HepG2 (cell line): Measurements from ENCODE around the gene NYNRIN. TPM values are rescaled to one million over a fixed set of nuclear protein-coding genes. Genes with fewer than 3 reads are reported as not detected.

Experiments
- CC2D1A ChIP-seq: sonication (generic); formaldehyde crosslinking; IDR thresholded peaks from 2 replicates; pipeline ENCODE4 v1.8.1; 2023; ENCODE audit warnings: mild to moderate bottlenecking, missing genetic modification reagents
- CCAR2 ChIP-seq: fragments of 200-400 bp; formaldehyde crosslinking; optimal IDR thresholded peaks from 2 replicates; pipeline ENCODE3; 2018; ENCODE audit warnings: low read depth, mild to moderate bottlenecking, low read length, moderate library complexity
- MED13 ChIP-seq: sonication (generic); formaldehyde crosslinking; IDR thresholded peaks from 2 replicates; pipeline ENCODE4 v1.5.0; 2020; ENCODE audit warnings: missing genetic modification reagents
- NR2F1 ChIP-seq, 2 experiments: fragments of 450-650 bp in 1 of 2; formaldehyde crosslinking in 1 of 2; IDR thresholded peaks; 2 replicates each; pipeline versions ENCODE4 v1.5.0 to v1.6.1; 2016 to 2020; ENCODE audit warnings: mild to moderate bottlenecking in 1 of 2, missing compliant biosample characterization in 1 of 2, missing genetic modification reagents in 1 of 2, moderate library complexity in 1 of 2
- SATB2 ChIP-seq: sonication (generic); formaldehyde crosslinking; IDR thresholded peaks from 2 replicates; pipeline ENCODE4 v1.5.0; 2020; ENCODE audit warnings: missing genetic modification reagents
- SIX1 ChIP-seq: sonication (generic); formaldehyde crosslinking; IDR thresholded peaks from 2 replicates; pipeline ENCODE4 v1.4.0; 2020; ENCODE audit warnings: missing genetic modification reagents, borderline replicate concordance
- SOX5 ChIP-seq: IDR thresholded peaks from 2 replicates; pipeline ENCODE4 v1.6.1; 2016; ENCODE audit warnings: borderline replicate concordance
- TRIM24 ChIP-seq: sonication (generic); formaldehyde crosslinking; IDR thresholded peaks from 2 replicates; pipeline ENCODE4 v1.8.0; 2022; ENCODE audit warnings: mild to moderate bottlenecking, missing genetic modification reagents
- ZMYM2 ChIP-seq: sonication (generic); formaldehyde crosslinking; IDR thresholded peaks from 2 replicates; pipeline ENCODE4 v1.8.0; 2022; ENCODE audit warnings: mild to moderate bottlenecking, missing genetic modification reagents
- ZNF121 ChIP-seq: sonication (generic); formaldehyde crosslinking; IDR thresholded peaks from 2 replicates; pipeline ENCODE4 v1.5.0; 2020; ENCODE audit warnings: mild to moderate bottlenecking, missing genetic modification reagents
- ZNF235 ChIP-seq: sonication (generic); formaldehyde crosslinking; IDR thresholded peaks from 2 replicates; pipeline ENCODE4 v1.8.1; 2023; ENCODE audit warnings: mild to moderate bottlenecking, missing genetic modification reagents, borderline replicate concordance
- ZNF33A ChIP-seq: sonication (generic); formaldehyde crosslinking; IDR thresholded peaks from 2 replicates; pipeline ENCODE4 v1.5.1; 2020; ENCODE audit warnings: missing genetic modification reagents, mild to moderate bottlenecking, moderate library complexity, borderline replicate concordance
- ZNF430 ChIP-seq: sonication (generic); formaldehyde crosslinking; IDR thresholded peaks from 2 replicates; pipeline ENCODE4 v1.9.0; 2021; ENCODE audit warnings: mild to moderate bottlenecking, missing genetic modification reagents
- ZNF670 ChIP-seq: sonication (generic); formaldehyde crosslinking; IDR thresholded peaks from 2 replicates; pipeline ENCODE4 v1.8.0; 2022; ENCODE audit warnings: mild to moderate bottlenecking, missing genetic modification reagents, borderline replicate concordance
- ZNF747 ChIP-seq: sonication (generic); formaldehyde crosslinking; IDR thresholded peaks from 2 replicates; pipeline ENCODE4 v1.8.1; 2023; ENCODE audit warnings: missing genetic modification reagents, mild to moderate bottlenecking, borderline replicate concordance
- ZNF766 ChIP-seq: sonication (generic); formaldehyde crosslinking; IDR thresholded peaks from 2 replicates; pipeline ENCODE4 v1.5.0; 2020; ENCODE audit warnings: missing genetic modification reagents, borderline replicate concordance
- ZNF83 ChIP-seq: sonication (generic); formaldehyde crosslinking; IDR thresholded peaks from 2 replicates; pipeline ENCODE4 v1.4.0; 2020; ENCODE audit warnings: missing genetic modification reagents, mild to moderate bottlenecking, borderline replicate concordance
- polyA plus RNA-seq, 8 experiments: library from polyadenylated mRNA; depleted of rRNA in 3 of 8; stranded (reverse) in 7 of 8; unstranded in 1 of 8; fragments of >200 nt; fragmentation: Illumina TruSeq in 4 of 8; extraction: Trizol in 4 of 8; gene quantifications; 2 replicates each; pipeline versions ENCODE4 v1.2.1 to v1.2.3, GENCODE V29; 2011 to 2016; ENCODE audit warnings: low read depth in 4 of 8, missing spikeins in 1 of 8, mixed read lengths in 1 of 8; ENCODE audit not compliant: insufficient read depth in 1 of 8
- total RNA-seq, 5 experiments: library from RNA; depleted of rRNA; stranded (reverse); fragments of >200 nt; fragmentation: Illumina TruSeq; extraction: Trizol; gene quantifications; 2 replicates each; pipeline ENCODE4 v1.2.3, GENCODE V29; 2016; ENCODE audit warnings: low read depth in 1 of 5
- TF ChIP-seq, protein P1 (sequence below): sonication (generic); formaldehyde crosslinking; IDR thresholded peaks from 2 replicates; pipeline ENCODE4 v1.4.0; 2020; ENCODE audit warnings: mild to moderate bottlenecking, missing genetic modification reagents, borderline replicate concordance
- TF ChIP-seq, protein P2 (sequence below): IDR thresholded peaks from 2 replicates; pipeline ENCODE4 v1.6.1; 2012; ENCODE audit warnings: inconsistent platforms
- TF ChIP-seq, protein P3 (sequence below): sonication (generic); formaldehyde crosslinking; IDR thresholded peaks from 2 replicates; pipeline ENCODE4 v1.5.0; 2020; ENCODE audit warnings: missing genetic modification reagents
- TF ChIP-seq, protein P4 (sequence below): sonication (generic); formaldehyde crosslinking; IDR thresholded peaks from 2 replicates; pipeline ENCODE4 v1.4.0; 2020; ENCODE audit warnings: missing genetic modification reagents

The NYNRIN gene
- total and polyA plus RNA-seq, 2 of the 13 experiments (the other 11 are each of a cell fraction or from before 2014, with no cell fraction given), result 0.63 to 1.1 TPM

DNA sequence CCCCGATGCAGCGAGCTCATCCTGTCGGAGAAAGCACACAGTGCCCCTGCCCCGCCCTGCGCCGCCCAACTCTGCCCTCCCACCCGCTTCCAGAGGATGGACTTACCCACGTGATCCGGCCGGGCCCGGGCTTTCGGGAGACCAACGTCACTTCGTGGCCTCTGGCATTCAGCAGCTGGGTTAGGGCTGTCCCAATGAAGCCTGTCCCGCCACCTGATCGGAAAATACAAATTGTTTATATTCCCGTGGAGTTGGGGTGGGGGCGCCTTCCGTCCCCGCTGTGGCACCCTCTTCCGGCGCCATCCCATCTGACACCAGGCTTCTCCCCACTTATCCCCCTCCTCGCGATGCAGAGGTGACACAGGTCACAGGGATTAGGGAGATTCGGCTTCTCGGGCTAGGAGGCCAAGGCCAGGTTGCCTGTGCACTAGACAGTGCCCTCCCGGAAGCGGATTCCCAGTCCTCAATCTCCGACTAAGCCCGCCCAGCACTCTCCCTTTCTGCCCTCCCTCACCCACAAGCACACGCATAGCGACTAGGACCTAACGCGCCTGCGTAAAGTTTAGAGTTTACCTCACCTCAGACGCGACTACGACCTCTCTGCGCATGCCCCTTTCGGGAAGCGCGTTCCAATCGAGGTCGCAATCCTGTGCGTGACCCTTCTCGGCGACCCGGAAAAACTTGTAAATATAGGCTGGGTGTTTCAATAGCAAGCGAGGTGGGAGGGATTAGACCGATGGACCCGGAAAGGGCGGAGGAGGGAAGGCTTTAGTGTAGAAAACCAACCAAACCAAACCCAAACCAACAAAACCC, 43.6 kb downstream of the NYNRIN start, which contains the start of gene SDR39U1 (continued):
- TF ChIP-seq NR2F1 (CRISPR knock-in tag; IDR thresholded peaks at IDR 0.05), result peak; percentile 35 to 72; a peak in 2 of 4 replicates
- TF ChIP-seq ZNF121 (CRISPR knock-in tag), result peak; percentile 74
- peak; percentile 94 for TF ChIP-seq ZNF430
- TF ChIP-seq ZMYM2, result no peak; the same call in 1 of the 2 replicates
- TF ChIP-seq TRIM24 (CRISPR knock-in tag), result peak; percentile 15; the same call in 1 of the 2 replicates
- peak; percentile 97 for TF ChIP-seq CC2D1A (CRISPR knock-in tag)
- TF ChIP-seq, protein P1, sequence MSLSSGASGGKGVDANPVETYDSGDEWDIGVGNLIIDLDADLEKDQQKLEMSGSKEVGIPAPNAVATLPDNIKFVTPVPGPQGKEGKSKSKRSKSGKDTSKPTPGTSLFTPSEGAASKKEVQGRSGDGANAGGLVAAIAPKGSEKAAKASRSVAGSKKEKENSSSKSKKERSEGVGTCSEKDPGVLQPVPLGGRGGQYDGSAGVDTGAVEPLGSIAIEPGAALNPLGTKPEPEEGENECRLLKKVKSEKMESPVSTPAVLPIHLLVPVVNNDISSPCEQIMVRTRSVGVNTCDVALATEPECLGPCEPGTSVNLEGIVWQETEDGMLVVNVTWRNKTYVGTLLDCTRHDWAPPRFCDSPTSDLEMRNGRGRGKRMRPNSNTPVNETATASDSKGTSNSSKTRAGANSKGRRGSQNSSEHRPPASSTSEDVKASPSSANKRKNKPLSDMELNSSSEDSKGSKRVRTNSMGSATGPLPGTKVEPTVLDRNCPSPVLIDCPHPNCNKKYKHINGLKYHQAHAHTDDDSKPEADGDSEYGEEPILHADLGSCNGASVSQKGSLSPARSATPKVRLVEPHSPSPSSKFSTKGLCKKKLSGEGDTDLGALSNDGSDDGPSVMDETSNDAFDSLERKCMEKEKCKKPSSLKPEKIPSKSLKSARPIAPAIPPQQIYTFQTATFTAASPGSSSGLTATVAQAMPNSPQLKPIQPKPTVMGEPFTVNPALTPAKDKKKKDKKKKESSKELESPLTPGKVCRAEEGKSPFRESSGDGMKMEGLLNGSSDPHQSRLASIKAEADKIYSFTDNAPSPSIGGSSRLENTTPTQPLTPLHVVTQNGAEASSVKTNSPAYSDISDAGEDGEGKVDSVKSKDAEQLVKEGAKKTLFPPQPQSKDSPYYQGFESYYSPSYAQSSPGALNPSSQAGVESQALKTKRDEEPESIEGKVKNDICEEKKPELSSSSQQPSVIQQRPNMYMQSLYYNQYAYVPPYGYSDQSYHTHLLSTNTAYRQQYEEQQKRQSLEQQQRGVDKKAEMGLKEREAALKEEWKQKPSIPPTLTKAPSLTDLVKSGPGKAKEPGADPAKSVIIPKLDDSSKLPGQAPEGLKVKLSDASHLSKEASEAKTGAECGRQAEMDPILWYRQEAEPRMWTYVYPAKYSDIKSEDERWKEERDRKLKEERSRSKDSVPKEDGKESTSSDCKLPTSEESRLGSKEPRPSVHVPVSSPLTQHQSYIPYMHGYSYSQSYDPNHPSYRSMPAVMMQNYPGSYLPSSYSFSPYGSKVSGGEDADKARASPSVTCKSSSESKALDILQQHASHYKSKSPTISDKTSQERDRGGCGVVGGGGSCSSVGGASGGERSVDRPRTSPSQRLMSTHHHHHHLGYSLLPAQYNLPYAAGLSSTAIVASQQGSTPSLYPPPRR, result peak; percentile 75; the same call in 1 of the 2 replicates
- TF ChIP-seq ZNF83 (CRISPR knock-in tag), result peak; percentile 50; the same call in 1 of the 2 replicates
- peak; percentile 86; the same call in 1 of the 2 replicates for TF ChIP-seq ZNF766 (CRISPR knock-in tag)
- TF ChIP-seq SATB2 (CRISPR knock-in tag), result peak; percentile 96
- peak; percentile 94 for TF ChIP-seq MED13 (CRISPR knock-in tag)
- peak; percentile 51; the same call in 1 of the 2 replicates for TF ChIP-seq SIX1 (CRISPR knock-in tag)
- TF ChIP-seq ZNF670 (CRISPR knock-in tag), result peak; percentile 92
- peak; percentile 42 for TF ChIP-seq CCAR2
- peak; percentile 95 for TF ChIP-seq ZNF747 (CRISPR knock-in tag)
- TF ChIP-seq, protein P2, sequence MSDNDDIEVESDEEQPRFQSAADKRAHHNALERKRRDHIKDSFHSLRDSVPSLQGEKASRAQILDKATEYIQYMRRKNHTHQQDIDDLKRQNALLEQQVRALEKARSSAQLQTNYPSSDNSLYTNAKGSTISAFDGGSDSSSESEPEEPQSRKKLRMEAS, result no peak
- peak; percentile 77; the same call in 1 of the 2 replicates for TF ChIP-seq ZNF33A
- peak; percentile 44; the same call in 1 of the 2 replicates for TF ChIP-seq SOX5 (CRISPR knock-in tag)
- TF ChIP-seq, protein P3, sequence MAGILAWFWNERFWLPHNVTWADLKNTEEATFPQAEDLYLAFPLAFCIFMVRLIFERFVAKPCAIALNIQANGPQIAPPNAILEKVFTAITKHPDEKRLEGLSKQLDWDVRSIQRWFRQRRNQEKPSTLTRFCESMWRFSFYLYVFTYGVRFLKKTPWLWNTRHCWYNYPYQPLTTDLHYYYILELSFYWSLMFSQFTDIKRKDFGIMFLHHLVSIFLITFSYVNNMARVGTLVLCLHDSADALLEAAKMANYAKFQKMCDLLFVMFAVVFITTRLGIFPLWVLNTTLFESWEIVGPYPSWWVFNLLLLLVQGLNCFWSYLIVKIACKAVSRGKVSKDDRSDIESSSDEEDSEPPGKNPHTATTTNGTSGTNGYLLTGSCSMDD (CRISPR knock-in tag), result 0 out of 2 replicates have a peak, but pooled peaks have one; percentile 70
- TF ChIP-seq ZNF235 (CRISPR knock-in tag), result peak; percentile 100; the same call in 1 of the 2 replicates
- TF ChIP-seq, protein P4, sequence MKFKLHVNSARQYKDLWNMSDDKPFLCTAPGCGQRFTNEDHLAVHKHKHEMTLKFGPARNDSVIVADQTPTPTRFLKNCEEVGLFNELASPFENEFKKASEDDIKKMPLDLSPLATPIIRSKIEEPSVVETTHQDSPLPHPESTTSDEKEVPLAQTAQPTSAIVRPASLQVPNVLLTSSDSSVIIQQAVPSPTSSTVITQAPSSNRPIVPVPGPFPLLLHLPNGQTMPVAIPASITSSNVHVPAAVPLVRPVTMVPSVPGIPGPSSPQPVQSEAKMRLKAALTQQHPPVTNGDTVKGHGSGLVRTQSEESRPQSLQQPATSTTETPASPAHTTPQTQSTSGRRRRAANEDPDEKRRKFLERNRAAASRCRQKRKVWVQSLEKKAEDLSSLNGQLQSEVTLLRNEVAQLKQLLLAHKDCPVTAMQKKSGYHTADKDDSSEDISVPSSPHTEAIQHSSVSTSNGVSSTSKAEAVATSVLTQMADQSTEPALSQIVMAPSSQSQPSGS, result peak; percentile 95
